RKO (cell line): ENCODE results near the gene GPR146.
"Not testable (repeated sequence)": the region's sequence is repeated elsewhere in the genome, so short reads cannot be mapped to it uniquely, and the experiment has no call there.

Source experiments
- DNase-seq: peaks from one replicate; pipeline ENCODE4 v3.0.0-alpha.2; 2016; ENCODE audit warnings: low spot score

The GPR146 gene

GRCh38 chr7:1058311-1058710 is 14.0 kb downstream of the GPR146 start:
- no peak for DNase-seq

GRCh38 chr7:1058821-1059199 is 14.5 kb downstream of the GPR146 start:
- DNase-seq = no peak

GRCh38 chr7:1059200-1060091 is 15.1 kb downstream of the GPR146 start:
- DNase-seq = no peak

- no peak for DNase-seq
These were observed 16.1 kb downstream of the GPR146 start for GRCh38 chr7:1060315-1061072.

GRCh38 chr7:1061180-1061579 is 16.8 kb downstream of the GPR146 start:
- no peak for DNase-seq

GRCh38 chr7:1062296-1063294 is 18.2 kb downstream of the GPR146 start:
- DNase-seq = no peak

- no peak for DNase-seq
These were observed 19.0 kb downstream of the GPR146 start for GRCh38 chr7:1063361-1063760.

GRCh38 chr7:1064581-1064980 is 20.2 kb downstream of the GPR146 start:
- no peak for DNase-seq

GRCh38 chr7:1065263-1065584 is 20.9 kb downstream of the GPR146 start:
- no peak for DNase-seq

- DNase-seq = no peak
These were observed 21.4 kb downstream of the GPR146 start for GRCh38 chr7:1065585-1066241.

GRCh38 chr7:1066242-1066588 is 21.9 kb downstream of the GPR146 start:
- DNase-seq = no peak

- no peak for DNase-seq
These were observed 23.7 kb downstream of the GPR146 start for GRCh38 chr7:1068013-1068412.

GRCh38 chr7:1068619-1069018 is 24.3 kb downstream of the GPR146 start:
- DNase-seq = no peak

GRCh38 chr7:1070544-1071011 is 26.2 kb downstream of the GPR146 start:
- DNase-seq = no peak

GRCh38 chr7:1071731-1072254 is 27.4 kb downstream of the GPR146 start:
- no peak for DNase-seq

- DNase-seq = no peak
These were observed 29.0 kb downstream of the GPR146 start for GRCh38 chr7:1073142-1073977.

- DNase-seq = not testable (repeated sequence)
These were observed 29.7 kb downstream of the GPR146 start for GRCh38 chr7:1074018-1074417.

- DNase-seq = no peak
These were observed 30.5 kb downstream of the GPR146 start for GRCh38 chr7:1074593-1075431.
